ENCODE results near the gene GLT1D1.

GLT1D1 gene

GRCh38 chr12:128938886-128939285 is 85.6 kb downstream of the GLT1D1 start:
- TF ChIP-seq CTCF (IDR thresholded peaks at IDR 0.05; ENCODE audit: borderline replicate concordance, insufficient read depth, low read depth, low read length) = no peak
- H3K4me3 ChIP-seq (ENCODE audit: low read depth, low read length) = no peak overlapping the region

- no peak overlapping the region for H3K4me3 ChIP-seq (ENCODE audit: low read depth, low read length)
- TF ChIP-seq CTCF (IDR thresholded peaks at IDR 0.05; ENCODE audit: borderline replicate concordance, insufficient read depth, low read depth, low read length) = no peak
Measured at GRCh38 chr12:128940090-128940888, 87.0 kb downstream of the GLT1D1 start.

- TF ChIP-seq CTCF (IDR thresholded peaks at IDR 0.05; ENCODE audit: borderline replicate concordance, insufficient read depth, low read depth, low read length) = no peak
- no peak overlapping the region for H3K4me3 ChIP-seq (ENCODE audit: low read depth, low read length)
Measured at GRCh38 chr12:128940974-128941373, 87.7 kb downstream of the GLT1D1 start.

- no peak overlapping the region for H3K4me3 ChIP-seq (ENCODE audit: low read depth, low read length)
- no peak for TF ChIP-seq CTCF (IDR thresholded peaks at IDR 0.05; ENCODE audit: borderline replicate concordance, insufficient read depth, low read depth, low read length)
Measured at GRCh38 chr12:128942960-128943477, 89.7 kb downstream of the GLT1D1 start.

- TF ChIP-seq CTCF (IDR thresholded peaks at IDR 0.05; ENCODE audit: borderline replicate concordance, insufficient read depth, low read depth, low read length) = no peak
- H3K4me3 ChIP-seq (ENCODE audit: low read depth, low read length) = no peak overlapping the region
Measured at GRCh38 chr12:128944956-128945355, 91.7 kb downstream of the GLT1D1 start.

GRCh38 chr12:128947209-128947608 is 93.9 kb downstream of the GLT1D1 start:
- H3K4me3 ChIP-seq (ENCODE audit: low read depth, low read length) = no peak overlapping the region
- no peak for TF ChIP-seq CTCF (IDR thresholded peaks at IDR 0.05; ENCODE audit: borderline replicate concordance, insufficient read depth, low read depth, low read length)

GRCh38 chr12:128949086-128949485 is 95.8 kb downstream of the GLT1D1 start:
- no peak overlapping the region for H3K4me3 ChIP-seq (ENCODE audit: low read depth, low read length)
- no peak for TF ChIP-seq CTCF (IDR thresholded peaks at IDR 0.05; ENCODE audit: borderline replicate concordance, insufficient read depth, low read depth, low read length)
